Caco-2 (cell line): ENCODE measurements around the gene GNB5. TPM values are rescaled to one million over a fixed set of nuclear protein-coding genes. Genes with fewer than 3 reads are reported as not detected.
"Not testable (repeated sequence)": the region's sequence is repeated elsewhere in the genome, so short reads cannot be mapped to it uniquely, and the experiment has no call there.

Experiments
- BruUV-seq: library from RNA; stranded (reverse); fragments of 400-500 nt; replicated peaks from 2 replicates; lab custom pipeline; 2021; lab: Mats Ljungman, UMichigan
- CTCF ChIA-PET: fragments of 300-600 bp; sonication (Branson Sonifier 250); formaldehyde crosslinking; loops from one replicate; lab custom pipeline; 2022; ENCODE audit warnings: antibody characterized with exemption; lab: Charles Lee
- POLR2A ChIA-PET: fragments of 300-600 bp; sonication (Branson Sonifier 250); formaldehyde crosslinking; loops from one replicate; lab custom pipeline; 2022; ENCODE audit warnings: antibody characterized with exemption; lab: Charles Lee
- DNase-seq, 2 experiments: peaks; one replicate each; pipeline versions ENCODE4 v3.0.0 to v3.0.0-alpha.2; 2020 to 2022
- H3K27me3 ChIP-seq: replicated peaks from 2 replicates; pipeline ENCODE4 v1.6.0; 2011; ENCODE audit warnings: low read length; ENCODE audit not compliant: control insufficient read depth, insufficient read depth
- H3K36me3 ChIP-seq: 2 replicates; pipeline ENCODE4 v1.5.1; 2011; ENCODE audit warnings: low read length; ENCODE audit not compliant: control insufficient read depth, insufficient read depth
- H3K4me1 ChIP-seq: fragments of 250-450 bp; sonication (Bioruptor Pico); 2 replicates; pipeline ENCODE4 v1.5.1; 2020; ENCODE audit warnings: mild to moderate bottlenecking
- H3K4me3 ChIP-seq: 2 replicates; pipeline ENCODE4 v1.5.1; 2011; ENCODE audit warnings: low read depth, mild to moderate bottlenecking, control low read depth, low read length
- H3K9me3 ChIP-seq: fragments of 250-450 bp; sonication (Bioruptor Pico); 2 replicates; pipeline ENCODE4 v1.5.1; 2020; ENCODE audit warnings: mild to moderate bottlenecking, moderate library complexity
- H3K27ac Mint-ChIP-seq: one replicate; pipeline ENCODE4 v1.8.0; 2022; ENCODE audit warnings: mixed read lengths; ENCODE audit not compliant: unreplicated experiment
- H3K27me3 Mint-ChIP-seq: one replicate; pipeline ENCODE4 v1.8.0; 2022; ENCODE audit warnings: mixed read lengths; ENCODE audit not compliant: insufficient read depth, unreplicated experiment
- H3K36me3 Mint-ChIP-seq: one replicate; pipeline ENCODE4 v1.8.0; 2022; ENCODE audit warnings: mild to moderate bottlenecking, mixed read lengths; ENCODE audit not compliant: insufficient read depth, unreplicated experiment
- H3K4me1 Mint-ChIP-seq: one replicate; pipeline ENCODE4 v1.8.0; 2022; ENCODE audit warnings: low read depth, mixed read lengths; ENCODE audit not compliant: unreplicated experiment
- H3K4me3 Mint-ChIP-seq: one replicate; pipeline ENCODE4 v1.8.0; 2022; ENCODE audit warnings: mild to moderate bottlenecking, moderate library complexity, mixed read lengths; ENCODE audit not compliant: unreplicated experiment
- H3K9me3 Mint-ChIP-seq: one replicate; pipeline ENCODE4 v1.8.0; 2022; ENCODE audit warnings: mixed read lengths; ENCODE audit not compliant: unreplicated experiment
- CTCF ChIP-seq, 2 experiments: fragments of 200-600 bp in 1 of 2; IDR thresholded peaks; 1 replicate in 1 of 2; 2 replicates in 1 of 2; pipeline versions ENCODE4 v1.5.1 to v1.8.0; 2011 to 2022; ENCODE audit warnings: antibody characterized with exemption in 1 of 2, control low read depth in 1 of 2, inconsistent platforms in 1 of 2, low read depth in 1 of 2, low read length in 1 of 2, mild to moderate bottlenecking in 1 of 2, moderate library complexity in 1 of 2; ENCODE audit not compliant: insufficient read depth in 1 of 2, severe bottlenecking in 1 of 2, unreplicated experiment in 1 of 2
- intact Hi-C: fragments of 100-400 bp; cut with micrococcal nuclease; formaldehyde crosslinking; loops from one replicate; pipeline ENCODE4 v1.10.0; 2022; ENCODE audit not compliant: unreplicated experiment
- total RNA-seq: library from RNA; stranded (reverse); gene quantifications from 2 replicates; pipeline ENCODE4 v1.2.3, GENCODE V29; 2022

Gene GNB5
- total RNA-seq, 1 experiment from 2014 or later: 23.2 TPM

- CTCF ChIA-PET: no interaction called here
These were observed 105.0 kb downstream of the GNB5 start for GRCh38 chr15:52086011-52086786.

DNA sequence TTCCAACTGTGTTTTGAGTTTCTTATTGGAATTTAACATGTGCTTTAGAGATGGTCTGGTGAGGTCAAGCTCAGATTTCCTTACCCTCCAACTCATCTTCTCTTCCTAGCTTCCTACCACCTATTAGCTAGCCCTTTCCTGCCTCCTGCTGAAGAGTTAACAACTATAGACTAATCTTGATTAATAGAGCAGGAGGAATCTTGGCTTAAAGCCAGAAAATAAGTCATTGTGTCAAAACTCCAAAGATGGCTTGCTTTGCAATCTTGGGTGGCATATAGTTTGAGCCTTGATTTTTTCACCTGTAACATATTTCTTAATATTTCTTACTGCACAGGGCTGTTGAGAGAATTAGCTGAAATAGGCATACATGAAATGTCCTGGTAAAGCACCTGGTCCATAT, 105.9 kb downstream of the GNB5 start:
- Histone ChIP-seq H3K9me3 (peaks cover 17% of the 10 kb centered on the region), H3K27me3 (no peaks in the 10 kb centered on the region), H3K36me3 (no peaks in the 10 kb centered on the region), H3K4me1 (no peaks in the 10 kb centered on the region), H3K4me3 (no peak overlapping the region)
- Mint-ChIP-seq H3K4me3 (no peak overlapping the region), H3K9me3 (peaks cover 12% of the 10 kb centered on the region), H3K4me1 (no peaks in the 10 kb centered on the region), H3K27ac (no peak overlapping the region), H3K27me3 (no peaks in the 10 kb centered on the region), H3K36me3 (no peaks in the 10 kb centered on the region)
- intact Hi-C loops: no loop called here
- ChIA-PET CTCF (no interaction called here), POLR2A (no interaction called here)
- DNase-seq: no peak
- TF ChIP-seq CTCF (IDR thresholded peaks at IDR 0.05; ENCODE audit: insufficient read depth in 1 of 2, low read depth in 1 of 2, low read length in 1 of 2, severe bottlenecking in 1 of 2, unreplicated experiment in 1 of 2): no peak
- BruUV-seq: no TSS peak

More at GRCh38 chr15:52086011-52086786, 105.0 kb downstream of the GNB5 start:
- Histone ChIP-seq H3K9me3 (peaks cover 22% of the 10 kb centered on the region), H3K36me3 (no peaks in the 10 kb centered on the region), H3K4me3 (no peak overlapping the region), H3K4me1 (no peaks in the 10 kb centered on the region), H3K27me3 (no peaks in the 10 kb centered on the region)
- Mint-ChIP-seq H3K36me3 (no peaks in the 10 kb centered on the region), H3K4me3 (no peak overlapping the region), H3K27me3 (no peaks in the 10 kb centered on the region), H3K27ac (no peak overlapping the region), H3K9me3 (peaks cover 17% of the 10 kb centered on the region), H3K4me1 (no peaks in the 10 kb centered on the region)
- DNase-seq: no peak
- BruUV-seq: no TSS peak
- intact Hi-C loops: no loop called here
- no peak for TF ChIP-seq CTCF (IDR thresholded peaks at IDR 0.05; ENCODE audit: insufficient read depth in 1 of 2, low read depth in 1 of 2, low read length in 1 of 2, severe bottlenecking in 1 of 2, unreplicated experiment in 1 of 2)
- POLR2A ChIA-PET: no interaction called here

DNA sequence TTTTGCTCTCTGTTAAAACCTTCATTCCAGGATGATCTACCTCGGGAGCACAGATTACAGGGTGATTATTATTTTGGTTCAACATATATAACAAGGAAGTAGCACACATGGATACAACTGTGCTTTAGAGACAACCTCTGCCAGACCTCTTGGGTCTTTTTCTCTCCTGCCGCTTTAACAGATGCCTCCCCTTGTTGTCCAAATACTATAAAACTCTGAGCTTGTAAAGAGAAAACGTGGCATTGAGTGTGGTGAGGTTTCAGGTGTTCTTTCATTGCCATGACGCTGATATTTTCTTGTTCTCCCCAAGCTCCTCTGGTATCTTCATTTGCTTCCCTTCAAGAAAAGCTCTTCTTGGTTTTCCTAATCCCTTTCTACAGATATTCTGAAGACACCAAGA, 107.6 kb downstream of the GNB5 start:
- Mint-ChIP-seq H3K36me3 (no peaks in the 10 kb centered on the region), H3K9me3 (no peaks in the 10 kb centered on the region), H3K4me1 (no peaks in the 10 kb centered on the region), H3K27ac (no peak overlapping the region), H3K4me3 (no peak overlapping the region), H3K27me3 (no peaks in the 10 kb centered on the region)
- Histone ChIP-seq H3K4me3 (no peak overlapping the region), H3K36me3 (no peaks in the 10 kb centered on the region), H3K27me3 (no peaks in the 10 kb centered on the region), H3K9me3 (peaks cover 12% of the 10 kb centered on the region; the same call in 1 of the 2 replicates), H3K4me1 (no peaks in the 10 kb centered on the region)
- no TSS peak for BruUV-seq
- no peak for DNase-seq
- TF ChIP-seq CTCF (IDR thresholded peaks at IDR 0.05; ENCODE audit: insufficient read depth in 1 of 2, low read depth in 1 of 2, low read length in 1 of 2, severe bottlenecking in 1 of 2, unreplicated experiment in 1 of 2): no peak
- CTCF ChIA-PET: interaction anchor here (0.7 kb wide), 1 partner anchor 11 kb away, joined by 3 read pairs; no protein-coding TSS in a partner anchor
- intact Hi-C loops: no loop called here
- POLR2A ChIA-PET: no interaction called here

DNA sequence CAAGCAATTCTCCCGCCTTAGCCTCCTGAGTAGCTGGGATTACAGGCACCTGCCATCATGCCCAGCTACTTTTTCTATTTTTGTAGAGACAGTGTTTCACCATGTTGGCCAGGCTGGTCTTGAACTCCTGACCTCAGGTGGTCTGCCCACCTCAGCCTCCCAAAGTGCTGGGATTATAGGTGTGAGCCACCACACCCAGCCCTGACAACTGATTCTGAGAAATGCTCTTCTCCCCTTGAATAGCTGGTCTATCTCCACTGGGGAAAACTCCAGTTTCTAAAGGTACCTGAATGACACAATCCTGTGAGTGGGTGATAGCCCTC, 108.2 kb downstream of the GNB5 start:
- H3K27me3 Mint-ChIP-seq, H3K4me3 ChIP-seq, H3K9me3 Mint-ChIP-seq, DNase-seq, CTCF ChIA-PET, H3K36me3 Mint-ChIP-seq, H3K4me1 ChIP-seq, POLR2A ChIA-PET, intact Hi-C loops, BruUV-seq, H3K36me3 ChIP-seq, H3K4me3 Mint-ChIP-seq, H3K4me1 Mint-ChIP-seq, H3K27ac Mint-ChIP-seq, H3K27me3 ChIP-seq: not testable (repeated sequence)
- H3K9me3 ChIP-seq: peaks cover 12% of the 10 kb centered on the region; the same call in 1 of the 2 replicates
